GM18873 (cell line): ENCODE measurements around the gene NCAN.
"Not testable (repeated sequence)": the region's sequence is repeated elsewhere in the genome, so short reads cannot be mapped to it uniquely, and the experiment has no call there.

ENCODE experiments used
- ATAC-seq: cut with Tn5 transposase; IDR thresholded peaks from one replicate; pipeline ENCODE4 v1.9.1; 2021; ENCODE audit warnings: mild to moderate bottlenecking, moderate library complexity, moderate number of reproducible peaks; ENCODE audit not compliant: unreplicated experiment, low FRiP score

Gene NCAN

DNA sequence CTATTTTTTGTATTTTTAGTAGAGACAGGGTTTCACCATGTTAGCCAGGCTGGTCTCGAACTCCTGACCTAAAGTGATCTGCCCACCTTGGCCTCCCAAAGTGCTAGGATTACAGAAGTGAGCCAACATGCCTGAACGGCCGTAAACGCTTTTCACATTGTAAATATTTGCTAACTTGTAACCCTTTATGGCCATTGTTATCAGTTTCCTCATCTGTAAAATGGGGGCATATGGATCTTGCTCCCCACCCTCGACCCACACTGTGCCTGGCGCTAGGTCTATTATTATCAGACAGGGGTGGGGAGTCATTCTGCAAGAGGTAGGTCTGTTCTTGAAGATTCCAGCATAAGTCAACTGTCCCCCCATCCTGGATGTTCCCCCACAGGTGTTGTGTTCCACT is 11.9 kb downstream of the NCAN start:
- no peak for ATAC-seq

DNA sequence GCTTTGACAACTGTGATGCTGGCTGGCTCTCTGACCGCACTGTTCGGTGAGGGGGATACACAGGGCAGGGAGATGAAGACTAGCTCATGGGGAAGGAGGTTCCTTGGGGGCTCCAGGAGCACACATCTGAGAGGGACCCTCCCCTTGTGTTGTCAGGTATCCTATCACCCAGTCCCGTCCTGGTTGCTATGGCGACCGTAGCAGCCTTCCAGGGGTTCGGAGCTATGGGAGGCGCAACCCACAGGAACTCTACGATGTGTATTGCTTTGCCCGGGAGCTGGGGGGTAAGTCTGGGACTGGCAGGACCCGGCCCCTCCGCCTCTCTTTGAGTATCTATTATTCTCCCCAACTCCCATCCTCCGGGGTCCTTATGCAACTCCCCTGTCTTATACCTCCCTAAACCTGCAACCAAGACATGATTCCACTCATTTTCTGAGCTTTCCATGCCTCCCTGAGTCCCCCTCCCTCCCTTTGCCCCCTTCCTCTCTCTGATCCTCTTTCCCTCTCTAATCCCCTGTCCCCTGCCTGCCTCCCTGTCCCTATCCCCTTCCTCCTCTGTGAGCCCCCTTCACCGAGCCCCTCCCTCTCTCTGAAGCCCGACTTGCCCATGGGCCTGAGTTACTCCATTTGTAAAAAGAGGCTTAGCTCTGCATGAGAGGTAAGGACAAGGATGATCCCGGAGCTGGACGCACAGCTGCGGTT is 12.5 kb downstream of the NCAN start:
- ATAC-seq: no peak

DNA sequence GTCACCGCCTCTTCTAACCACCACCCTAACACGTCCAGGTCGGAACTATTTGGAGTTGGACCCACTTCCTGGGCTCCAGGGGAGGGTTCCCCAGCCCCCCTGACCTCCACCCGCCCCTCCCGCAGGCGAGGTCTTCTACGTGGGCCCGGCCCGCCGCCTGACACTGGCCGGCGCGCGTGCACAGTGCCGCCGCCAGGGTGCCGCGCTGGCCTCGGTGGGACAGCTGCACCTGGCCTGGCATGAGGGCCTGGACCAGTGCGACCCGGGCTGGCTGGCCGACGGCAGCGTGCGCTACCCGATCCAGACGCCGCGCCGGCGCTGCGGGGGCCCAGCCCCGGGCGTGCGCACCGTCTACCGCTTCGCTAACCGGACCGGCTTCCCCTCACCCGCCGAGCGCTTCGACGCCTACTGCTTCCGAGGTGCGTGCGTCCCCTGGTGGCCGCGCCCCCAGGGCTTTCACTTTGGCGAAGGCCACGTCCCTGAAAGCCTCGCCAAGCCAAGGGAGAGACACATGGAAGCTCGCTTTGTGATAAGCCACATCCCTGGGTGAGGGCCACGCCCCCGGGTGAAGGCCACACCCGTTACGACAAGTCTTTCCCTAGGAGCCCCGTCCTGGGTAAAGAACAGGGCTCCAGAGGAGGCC is 13.2 kb downstream of the NCAN start:
- no peak for ATAC-seq

DNA sequence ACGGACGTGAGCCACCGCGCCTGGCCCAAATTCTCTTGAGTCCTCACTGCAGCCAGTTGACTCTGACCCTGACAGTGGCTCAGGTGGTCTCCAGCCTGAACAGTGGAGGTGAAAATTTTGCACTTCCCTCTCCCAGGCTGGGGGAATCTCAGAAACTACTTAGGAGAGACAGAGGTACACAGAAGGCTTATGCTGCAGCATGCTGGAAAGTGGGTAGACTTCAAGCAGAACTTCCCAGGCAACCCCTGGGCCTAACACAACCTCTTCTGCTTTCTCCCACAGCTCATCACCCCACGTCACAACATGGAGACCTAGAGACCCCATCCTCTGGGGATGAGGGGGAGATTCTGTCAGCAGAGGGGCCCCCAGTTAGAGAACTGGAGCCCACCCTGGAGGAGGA is 14.4 kb downstream of the NCAN start:
- no peak for ATAC-seq

DNA sequence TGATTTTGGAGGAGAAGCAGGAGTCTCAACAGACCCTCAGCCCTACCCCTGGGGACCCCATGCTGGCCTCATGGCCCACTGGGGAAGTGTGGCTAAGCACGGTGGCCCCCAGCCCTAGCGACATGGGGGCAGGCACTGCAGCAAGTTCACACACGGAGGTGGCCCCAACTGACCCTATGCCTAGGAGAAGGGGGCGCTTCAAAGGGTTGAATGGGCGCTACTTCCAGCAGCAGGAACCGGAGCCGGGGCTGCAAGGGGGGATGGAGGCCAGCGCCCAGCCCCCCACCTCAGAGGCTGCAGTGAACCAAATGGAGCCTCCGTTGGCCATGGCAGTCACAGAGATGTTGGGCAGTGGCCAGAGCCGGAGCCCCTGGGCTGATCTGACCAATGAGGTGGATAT is 14.9 kb downstream of the NCAN start:
- no peak for ATAC-seq

DNA sequence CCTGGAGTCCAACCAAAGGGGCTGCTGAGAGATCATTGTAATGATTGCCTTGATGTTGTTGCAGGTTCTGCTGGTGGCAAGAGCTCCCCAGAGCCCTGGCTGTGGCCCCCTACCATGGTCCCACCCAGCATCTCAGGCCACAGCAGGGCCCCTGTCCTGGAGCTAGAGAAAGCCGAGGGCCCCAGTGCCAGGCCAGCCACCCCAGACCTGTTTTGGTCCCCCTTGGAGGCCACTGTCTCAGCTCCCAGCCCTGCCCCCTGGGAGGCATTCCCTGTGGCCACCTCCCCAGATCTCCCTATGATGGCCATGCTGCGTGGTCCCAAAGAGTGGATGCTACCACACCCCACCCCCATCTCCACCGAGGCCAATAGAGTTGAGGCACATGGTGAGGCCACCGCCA is 15.5 kb downstream of the NCAN start:
- no peak for ATAC-seq

DNA sequence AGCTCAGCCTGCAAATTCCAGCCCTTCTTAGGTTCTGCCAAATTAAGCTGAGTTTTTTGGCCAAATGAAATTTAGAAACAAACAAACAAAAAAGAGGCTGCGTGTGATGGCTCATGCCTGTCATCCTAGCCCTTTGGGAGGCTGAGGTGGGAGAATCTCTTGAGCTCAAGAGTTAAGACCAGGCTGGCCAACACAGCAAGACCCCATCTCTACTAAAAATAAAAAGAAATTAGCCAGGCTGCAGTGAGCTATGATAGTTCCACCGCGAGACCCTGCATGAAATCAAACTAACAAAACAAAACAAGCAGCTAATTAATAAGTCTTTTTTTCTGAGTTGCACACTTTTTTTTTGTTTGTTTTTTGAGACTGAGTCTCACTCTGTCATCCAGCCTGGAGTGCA is 17.9 kb downstream of the NCAN start:
- ATAC-seq: no peak

DNA sequence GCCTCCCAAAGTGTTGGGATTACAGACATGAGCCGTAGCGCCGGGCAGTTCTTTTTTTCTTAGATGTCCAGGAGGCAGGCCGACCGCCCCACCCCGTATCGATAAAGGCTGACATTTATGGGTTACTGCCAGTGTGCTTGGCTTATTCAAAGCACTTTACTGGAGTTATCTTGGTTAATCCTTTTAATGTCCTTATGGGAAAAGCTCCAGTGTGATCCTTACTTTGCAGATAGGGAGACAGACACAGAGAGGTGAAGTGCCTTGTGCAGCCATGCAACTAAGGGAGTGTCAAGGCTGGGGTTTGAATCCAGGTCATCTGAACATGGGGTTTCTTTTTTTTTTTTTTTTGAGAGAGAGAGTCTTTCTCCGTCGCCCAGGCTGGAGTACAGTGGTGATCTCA is 19.2 kb downstream of the NCAN start:
- ATAC-seq: no peak

DNA sequence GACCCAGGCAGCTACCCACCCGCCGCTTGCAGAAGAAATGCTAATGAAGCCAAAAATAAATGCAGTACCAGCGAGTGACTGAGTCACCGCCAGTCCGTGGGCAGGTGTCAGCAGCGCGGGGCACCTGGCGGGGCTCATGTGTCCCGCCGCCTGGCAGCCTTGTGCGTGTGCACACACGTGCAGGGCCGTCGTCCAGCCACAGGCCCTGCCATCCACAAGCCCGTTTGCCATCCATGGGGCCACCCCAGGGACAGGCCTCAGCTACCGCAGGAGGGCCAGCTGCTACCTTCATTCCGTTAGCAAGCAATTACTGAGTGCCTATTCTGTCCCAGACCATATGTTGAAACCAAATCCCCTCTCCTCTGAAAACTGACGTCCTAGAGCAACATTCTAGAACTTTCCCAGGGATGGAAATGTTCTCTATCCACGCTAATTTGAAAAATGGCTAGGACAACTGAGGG is 20.5 kb downstream of the NCAN start:
- ATAC-seq: no peak

DNA sequence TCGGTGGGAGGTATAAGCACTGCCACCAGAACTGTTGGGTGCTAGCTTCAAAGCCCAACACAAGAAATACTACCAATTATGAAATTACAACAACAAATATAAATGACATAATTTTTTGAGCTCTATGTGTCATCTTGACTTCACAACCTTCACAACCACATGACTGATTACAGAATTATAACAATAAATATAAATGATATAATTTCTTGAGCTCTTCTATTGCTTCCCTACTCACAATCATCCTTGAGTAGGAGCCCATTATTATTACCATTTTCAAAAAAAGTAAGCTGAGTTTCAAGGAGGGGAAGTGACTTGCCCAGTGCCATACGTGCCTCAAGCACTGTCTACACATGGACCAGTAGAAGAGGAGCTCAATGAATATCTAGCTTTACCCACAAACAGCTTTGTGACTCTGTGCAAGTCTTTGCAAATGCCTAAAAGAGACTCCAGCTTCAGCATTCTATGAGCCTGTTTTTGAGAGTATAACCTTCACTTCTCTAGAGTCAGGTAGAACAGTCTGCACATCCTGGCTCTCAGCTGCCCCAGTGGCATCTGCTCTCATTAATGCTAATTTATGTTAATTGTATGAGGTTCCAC is 22.6 kb downstream of the NCAN start:
- ATAC-seq: no peak

DNA sequence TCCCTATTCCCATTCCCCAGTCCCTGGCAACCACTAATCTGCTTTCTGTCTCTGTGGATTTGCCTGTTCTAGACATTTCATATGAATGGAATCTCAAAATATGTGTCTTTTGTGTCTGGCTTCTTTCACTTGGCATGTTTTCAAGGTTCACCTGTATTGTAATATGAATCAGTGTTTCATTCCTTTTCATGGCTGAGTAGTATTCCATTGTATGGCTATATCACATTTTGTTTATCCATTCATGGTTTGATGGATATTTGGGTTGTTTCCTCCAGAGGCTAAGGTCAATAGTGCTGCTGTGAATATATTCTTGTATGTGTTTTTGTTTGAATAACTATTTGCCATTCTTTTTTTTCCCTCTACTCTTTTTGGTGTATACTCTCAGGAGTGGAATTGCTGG is 24.4 kb downstream of the NCAN start:
- ATAC-seq: no peak

DNA sequence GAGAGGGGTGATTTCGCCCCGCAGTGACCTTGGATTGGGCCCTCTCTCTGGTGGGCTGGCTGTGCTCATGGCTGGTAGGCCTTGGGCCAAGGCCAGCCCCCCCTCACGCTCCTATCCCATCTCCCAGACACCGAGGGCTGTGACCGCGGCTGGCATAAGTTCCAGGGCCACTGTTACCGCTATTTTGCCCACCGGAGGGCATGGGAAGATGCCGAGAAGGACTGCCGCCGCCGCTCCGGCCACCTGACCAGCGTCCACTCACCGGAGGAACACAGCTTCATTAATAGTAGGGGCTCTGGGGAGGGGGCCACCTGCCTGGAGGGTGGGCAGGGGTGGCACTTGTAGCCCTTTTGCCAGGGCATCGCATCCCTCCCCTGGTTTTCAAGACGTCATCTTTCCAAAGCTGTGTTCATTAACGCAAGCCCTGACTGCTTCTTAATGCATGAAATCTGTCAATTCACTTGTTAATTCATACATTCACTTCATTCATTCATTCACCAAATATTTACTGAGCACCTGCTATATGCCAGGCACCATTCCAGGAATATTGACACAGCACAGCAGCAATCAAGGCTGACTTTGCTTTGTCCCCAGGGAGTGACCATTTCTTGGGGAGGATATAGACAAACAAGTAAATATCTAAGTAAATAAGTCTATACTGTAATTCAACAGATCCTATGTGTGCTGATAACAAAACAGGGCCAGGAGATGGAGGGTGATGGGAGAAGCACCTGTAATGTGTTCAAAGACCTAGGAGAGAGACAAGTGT is 26.6 kb downstream of the NCAN start:
- no peak for ATAC-seq

DNA sequence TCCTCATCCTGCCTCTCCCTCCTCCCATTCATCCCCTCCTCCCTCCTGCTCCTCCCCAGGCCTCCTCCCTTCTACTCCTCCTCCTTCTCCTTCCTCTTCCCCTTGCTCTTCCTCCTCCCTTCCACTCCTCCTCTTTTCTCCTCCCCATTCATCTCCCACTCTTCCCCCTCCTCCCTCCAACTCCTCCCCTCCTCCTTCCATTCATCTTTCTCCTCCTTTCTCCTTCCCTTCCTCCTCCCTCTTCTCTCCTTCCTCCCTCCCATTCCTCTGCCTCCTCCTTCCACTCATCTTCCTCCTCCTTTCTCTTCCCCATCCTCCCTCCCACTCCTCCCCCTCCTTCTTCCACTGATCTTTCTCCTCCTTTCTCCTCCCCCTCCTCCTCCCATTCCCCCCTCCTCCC is 27.9 kb downstream of the NCAN start:
- ATAC-seq: no peak

DNA sequence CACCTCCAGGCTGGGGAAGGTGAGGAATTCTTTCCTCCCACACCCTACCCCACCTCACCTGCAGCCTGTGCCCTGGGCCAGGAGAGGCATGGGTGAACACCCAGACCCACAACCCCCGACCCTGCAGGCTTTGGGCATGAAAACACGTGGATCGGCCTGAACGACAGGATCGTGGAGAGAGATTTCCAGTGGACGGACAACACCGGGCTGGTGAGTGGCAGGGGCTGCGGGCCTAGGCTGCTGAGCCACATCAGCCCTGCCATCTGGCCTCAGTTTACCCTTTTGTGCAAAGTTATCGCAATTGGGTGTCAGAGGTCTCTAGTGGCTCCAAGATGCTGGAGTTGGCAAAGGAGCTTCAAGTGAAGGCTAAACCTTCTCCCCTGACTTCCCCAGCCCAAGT is 28.7 kb downstream of the NCAN start:
- ATAC-seq: no peak

DNA sequence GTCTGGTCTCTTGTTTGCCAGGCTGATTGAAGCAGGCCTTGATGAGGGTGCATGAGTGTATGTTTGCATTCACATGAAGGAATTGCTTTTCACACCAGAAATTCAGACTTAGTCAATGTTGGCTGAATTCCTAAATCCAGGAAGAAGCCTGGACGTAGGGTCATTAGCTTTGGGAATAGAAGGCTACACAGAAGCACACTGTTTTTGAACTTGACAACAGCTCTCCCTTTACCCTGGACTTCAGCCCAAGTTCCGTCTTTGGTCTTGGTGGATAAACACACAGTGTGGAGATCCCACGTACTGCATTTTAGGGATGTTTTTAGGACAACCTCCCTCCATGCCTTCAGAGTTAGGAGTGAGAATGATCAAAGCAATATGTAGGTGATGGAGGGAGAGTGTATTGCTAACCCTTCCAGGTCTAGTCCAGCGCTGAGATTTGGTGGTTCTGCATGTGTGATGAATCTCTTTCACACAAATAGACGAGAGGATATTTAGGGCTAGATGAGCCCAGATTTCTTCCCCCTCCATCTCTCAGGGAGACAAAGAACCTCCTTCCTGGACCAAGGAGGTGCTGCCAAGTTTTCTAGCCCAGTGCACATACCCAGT is 38.5 kb downstream of the NCAN start:
- no peak for ATAC-seq

DNA sequence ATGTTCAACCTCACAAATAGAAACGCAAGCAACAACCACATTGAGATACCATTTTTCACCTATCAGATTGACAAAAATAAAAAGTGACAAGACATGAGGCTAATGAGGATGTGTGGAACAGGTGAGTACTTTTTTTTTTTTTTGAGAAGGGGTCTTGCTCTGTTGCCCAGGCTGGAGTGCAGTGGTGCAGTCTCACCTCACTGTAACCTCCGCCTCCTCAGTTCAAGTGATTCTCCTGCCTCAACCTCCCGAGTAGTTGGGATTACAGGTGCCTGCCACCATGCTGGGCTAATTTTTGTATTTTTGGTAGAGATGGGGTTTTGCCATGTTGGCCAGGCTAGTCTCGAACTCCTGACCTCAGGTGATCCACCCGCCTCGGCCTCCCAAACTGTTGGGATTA is 41.7 kb downstream of the NCAN start:
- ATAC-seq: not testable (repeated sequence)

DNA sequence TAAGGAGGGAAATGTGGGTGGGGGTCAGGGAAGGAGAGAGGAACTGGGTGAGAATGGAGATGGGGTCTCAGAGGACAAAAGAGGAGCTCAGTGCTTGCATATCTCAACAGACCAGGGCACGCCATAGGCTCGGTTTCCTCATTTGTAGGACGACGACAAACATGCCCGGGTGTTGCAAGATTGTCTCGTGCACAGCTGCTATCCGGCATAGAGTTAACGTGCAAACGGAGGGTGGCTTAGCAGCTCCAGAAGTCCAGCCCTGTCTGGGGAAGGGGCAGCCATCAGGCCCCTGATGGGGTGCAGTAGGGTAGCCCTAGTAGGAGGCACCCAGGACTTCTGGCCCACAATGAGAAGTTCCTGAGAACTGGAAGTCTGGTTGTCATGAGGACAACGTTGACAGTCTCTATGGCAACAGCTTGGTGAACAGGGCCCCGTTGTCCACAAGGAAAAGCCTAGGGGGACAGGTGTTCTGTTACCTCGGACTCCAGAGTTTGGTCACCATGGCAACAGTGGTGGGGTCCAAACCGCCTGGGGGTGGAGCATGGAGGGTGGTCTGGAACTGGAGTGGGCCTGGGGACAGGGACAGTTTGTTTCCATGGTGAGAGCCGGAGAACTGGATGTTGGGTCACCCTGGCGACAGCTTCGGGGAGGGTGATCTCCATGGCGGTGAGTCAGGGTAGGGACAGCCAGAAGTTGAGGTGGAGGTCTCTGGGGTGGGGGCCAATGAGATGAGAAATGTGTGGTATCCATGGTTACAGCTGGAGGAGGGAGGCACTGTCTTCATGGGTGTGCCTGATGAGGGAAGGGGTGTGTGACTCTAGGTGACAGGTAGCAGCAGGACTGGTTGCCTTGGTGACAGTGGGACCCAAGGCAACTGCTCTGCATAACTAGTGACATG is 44.6 kb downstream of the NCAN start:
- no peak for ATAC-seq

DNA sequence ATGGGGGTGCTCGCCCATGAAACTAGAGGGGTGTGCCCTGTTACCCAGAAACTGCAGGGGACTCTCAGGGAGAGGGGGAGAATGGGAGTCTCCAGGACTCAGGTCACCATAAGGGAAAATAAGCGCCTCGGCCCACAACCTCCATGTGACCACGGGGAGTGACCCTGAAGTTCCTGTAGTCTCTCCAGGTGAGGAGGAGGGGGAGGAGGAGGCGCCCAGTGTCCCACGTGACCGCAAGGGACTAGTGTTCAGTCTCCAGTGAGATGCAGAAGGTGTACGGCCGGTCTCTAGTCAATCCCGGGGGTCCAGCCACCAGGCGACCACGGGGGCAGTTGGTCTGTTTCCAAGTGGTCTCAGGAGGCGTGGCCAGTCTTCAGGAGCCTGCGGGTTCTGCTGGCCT is 45.4 kb downstream of the NCAN start:
- ATAC-seq: no peak

DNA sequence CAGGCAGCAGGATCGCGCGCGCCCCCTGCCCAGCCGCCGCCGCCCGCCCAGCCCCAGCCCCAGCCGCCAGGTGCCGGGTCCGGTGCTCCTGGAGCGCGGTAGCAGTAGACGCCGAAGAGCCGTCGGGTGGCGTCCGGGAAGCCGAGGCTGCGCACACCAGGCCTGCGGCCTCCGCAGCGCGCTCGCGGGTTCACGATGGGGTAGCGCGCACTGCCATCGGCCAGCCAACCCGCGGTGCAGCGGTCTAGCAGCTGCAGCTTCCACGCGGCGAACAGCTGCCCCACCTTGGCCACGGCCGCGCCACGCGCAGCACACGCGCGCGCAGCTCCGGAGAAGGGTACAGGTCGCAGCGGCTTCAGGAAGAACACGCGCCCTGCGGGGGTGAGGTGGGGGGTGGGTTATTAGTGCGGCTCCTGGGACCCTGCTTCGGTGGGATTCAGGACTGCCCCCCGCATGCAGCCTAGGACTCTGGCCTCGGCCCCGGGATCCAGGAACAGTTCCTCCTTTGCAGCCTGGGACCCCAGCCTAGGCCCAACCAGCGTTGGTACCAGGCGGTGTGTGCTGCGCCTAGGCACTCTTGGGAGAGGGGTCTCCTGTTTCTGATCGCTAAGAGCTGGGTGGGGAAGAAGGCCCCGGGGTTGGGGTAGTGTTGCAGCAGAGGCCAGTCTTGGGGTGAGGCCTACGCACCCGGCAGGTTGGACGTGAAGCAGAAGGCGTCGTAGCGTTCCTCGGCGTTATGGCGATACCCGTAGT is 46.3 kb downstream of the NCAN start:
- ATAC-seq: no peak
